Measurements from ENCODE around the gene ATOH8. TPM values are rescaled to one million over a fixed set of nuclear protein-coding genes. Genes with fewer than 3 reads are reported as not detected.

ATOH8 gene
- total RNA-seq, 2 donors from 2014 or later: 78.4 to 207 TPM

GRCh38 chr2:85793584-85793983 lies 39.8 kb downstream of the ATOH8 start:
- Histone ChIP-seq H3K36me3 (peaks cover 17% of the 10 kb centered on the region), H3K27ac (peak overlapping the region; percentile 93 to 96), H3K4me1 (ENCODE audit: control insufficient read depth in 1 of 2, low read depth in 2 of 2) (peaks cover 51 to 91% of the 10 kb centered on the region in 2 donors), H3K4me3 (no peak overlapping the region), H3K9me3 (no peaks in the 10 kb centered on the region), H3K27me3 (replicated peaks; ENCODE audit: insufficient read depth) (no peaks in the 10 kb centered on the region)
- ATAC-seq (ENCODE audit: insufficient number of reproducible peaks, low FRiP score, low read depth) (no peak), DNase-seq (ENCODE audit: low spot score) (no peak)
- TF ChIP-seq CTCF (IDR thresholded peaks at IDR 0.05): no peak

- TF ChIP-seq CTCF (IDR thresholded peaks at IDR 0.05): no peak
- no peak overlapping the region for H3K4me3 ChIP-seq
- no peaks in the 10 kb centered on the region for H3K27me3 ChIP-seq (replicated peaks; ENCODE audit: insufficient read depth)
- ATAC-seq (ENCODE audit: insufficient number of reproducible peaks, low FRiP score, low read depth) (no peak), DNase-seq (ENCODE audit: low spot score) (no peak)
- peaks cover 51 to 88% of the 10 kb centered on the region in 2 donors for H3K4me1 ChIP-seq (ENCODE audit: control insufficient read depth in 1 of 2, low read depth in 2 of 2)
- H3K36me3 ChIP-seq: peaks cover 13% of the 10 kb centered on the region
- peak overlapping the region; percentile 93 to 96 for H3K27ac ChIP-seq
- no peaks in the 10 kb centered on the region for H3K9me3 ChIP-seq
Measured at GRCh38 chr2:85794038-85794441, 40.2 kb downstream of the ATOH8 start.

- Histone ChIP-seq H3K36me3 (peaks cover 8% of the 10 kb centered on the region), H3K4me3 (no peak overlapping the region), H3K4me1 (ENCODE audit: control insufficient read depth in 1 of 2, low read depth in 2 of 2) (peaks cover 51 to 88% of the 10 kb centered on the region in 2 donors), H3K27ac (peak overlapping the region; percentile 93 to 96), H3K9me3 (no peaks in the 10 kb centered on the region), H3K27me3 (replicated peaks; ENCODE audit: insufficient read depth) (no peaks in the 10 kb centered on the region)
- no peak for ATAC-seq (ENCODE audit: insufficient number of reproducible peaks, low FRiP score, low read depth)
- DNase-seq (ENCODE audit: low spot score): no peak
- TF ChIP-seq CTCF (IDR thresholded peaks at IDR 0.05): no peak
Measured at GRCh38 chr2:85794491-85795121, 40.8 kb downstream of the ATOH8 start.

- no peak for ATAC-seq (ENCODE audit: insufficient number of reproducible peaks, low FRiP score, low read depth)
- H3K27me3 ChIP-seq (replicated peaks; ENCODE audit: insufficient read depth): no peaks in the 10 kb centered on the region
- DNase-seq (ENCODE audit: low spot score): no peak
- no peak for TF ChIP-seq CTCF (IDR thresholded peaks at IDR 0.05)
- H3K4me1 ChIP-seq (ENCODE audit: control insufficient read depth in 1 of 2, low read depth in 2 of 2): peaks cover 51 to 79% of the 10 kb centered on the region in 2 donors
- H3K27ac ChIP-seq: peak overlapping the region; percentile 93 to 96
- H3K9me3 ChIP-seq: no peaks in the 10 kb centered on the region
- no peaks in the 10 kb centered on the region for H3K36me3 ChIP-seq
- no peak overlapping the region for H3K4me3 ChIP-seq
Measured at GRCh38 chr2:85795331-85796045, 41.7 kb downstream of the ATOH8 start.

GRCh38 chr2:85796046-85796340 lies 42.2 kb downstream of the ATOH8 start:
- DNase-seq (ENCODE audit: low spot score): no peak
- ATAC-seq (ENCODE audit: insufficient number of reproducible peaks, low FRiP score, low read depth): no peak
- no peak for TF ChIP-seq CTCF (IDR thresholded peaks at IDR 0.05)

More at GRCh38 chr2:85796046-85796340, 42.2 kb downstream of the ATOH8 start:
- Histone ChIP-seq H3K27ac (peak overlapping the region; percentile 93 to 96), H3K4me3 (no peak overlapping the region), H3K4me1 (ENCODE audit: control insufficient read depth in 1 of 2, low read depth in 2 of 2) (peaks cover 51 to 74% of the 10 kb centered on the region in 2 donors), H3K27me3 (replicated peaks; ENCODE audit: insufficient read depth) (no peaks in the 10 kb centered on the region), H3K36me3 (peaks cover 3% of the 10 kb centered on the region), H3K9me3 (no peaks in the 10 kb centered on the region)
